ENCODE measurements around the gene EXOC6B.

The EXOC6B gene

DNA sequence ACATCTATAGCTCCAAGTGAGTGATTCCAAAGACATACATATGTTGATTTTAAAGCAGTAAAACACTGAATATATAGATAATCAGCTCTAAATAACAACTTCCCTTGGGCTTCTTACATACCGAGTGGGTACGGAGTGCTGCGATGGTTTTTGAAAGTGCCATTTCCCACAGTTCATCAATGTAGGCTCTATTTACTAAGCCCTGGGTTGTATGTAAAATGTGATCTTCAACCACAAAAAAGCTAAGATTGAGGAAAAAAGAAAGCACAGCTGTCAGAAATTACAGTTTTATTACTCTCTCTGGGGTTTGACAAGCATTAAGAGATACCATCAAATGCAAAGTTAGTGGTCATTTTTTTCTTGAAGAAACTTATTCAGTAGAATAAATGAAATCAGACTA lies 312.8 kb downstream of the EXOC6B start:
- Histone ChIP-seq H3K4ac (ENCODE audit: low read depth, low read length) (no peak overlapping the region), H3K14ac (ENCODE audit: low read length) (no peak overlapping the region), H3K27ac (ENCODE audit: low read depth, low read length) (no peak overlapping the region), H4K91ac (ENCODE audit: low read depth, low read length) (no peak overlapping the region), H3K79me2 (ENCODE audit: control insufficient read depth, insufficient read depth, low read length, poor library complexity) (no peaks in the 10 kb centered on the region), H3K79me1 (ENCODE audit: low read length) (no peaks in the 10 kb centered on the region), H2AFZ (ENCODE audit: insufficient read depth, low read length, poor library complexity) (no peak overlapping the region), H3K4me2 (ENCODE audit: low read length) (no peak overlapping the region), H3K36me3 (ENCODE audit: control insufficient read depth in 1 of 2, insufficient read depth in 2 of 2, low read length in 2 of 2) (no peaks in the 10 kb centered on the region), H2BK120ac (ENCODE audit: insufficient read depth, low read length, poor library complexity) (no peak overlapping the region), H3K9me3 (ENCODE audit: insufficient read depth, low read depth, low read length) (no peaks in the 10 kb centered on the region), H2BK12ac (ENCODE audit: low read length) (no peak overlapping the region), H2AK5ac (ENCODE audit: low read length) (no peak overlapping the region), H3K23ac (ENCODE audit: low read length) (no peak overlapping the region), H4K8ac (ENCODE audit: low read depth, low read length) (no peak overlapping the region), H3K4me1 (ENCODE audit: control insufficient read depth in 1 of 2, insufficient read depth in 2 of 2, low read length in 2 of 2) (no peaks in the 10 kb centered on the region), H2BK5ac (ENCODE audit: low read depth, low read length, poor library complexity) (no peak overlapping the region), H3K4me3 (ENCODE audit: low read depth, low read length) (no peak overlapping the region), H3K9ac (ENCODE audit: low read length) (no peak overlapping the region), H3K27me3 (ENCODE audit: insufficient read depth, low read length) (no peaks in the 10 kb centered on the region), H3K18ac (ENCODE audit: low read length) (no peak overlapping the region), H4K12ac (ENCODE audit: low read depth, low read length) (no peak overlapping the region)
- DNase-seq = no peak
- no CpG with 5 or more reads among the region's 3 CpGs for WGBS (ENCODE audit: extremely low coverage, insufficient coverage, insufficient read length)

DNA sequence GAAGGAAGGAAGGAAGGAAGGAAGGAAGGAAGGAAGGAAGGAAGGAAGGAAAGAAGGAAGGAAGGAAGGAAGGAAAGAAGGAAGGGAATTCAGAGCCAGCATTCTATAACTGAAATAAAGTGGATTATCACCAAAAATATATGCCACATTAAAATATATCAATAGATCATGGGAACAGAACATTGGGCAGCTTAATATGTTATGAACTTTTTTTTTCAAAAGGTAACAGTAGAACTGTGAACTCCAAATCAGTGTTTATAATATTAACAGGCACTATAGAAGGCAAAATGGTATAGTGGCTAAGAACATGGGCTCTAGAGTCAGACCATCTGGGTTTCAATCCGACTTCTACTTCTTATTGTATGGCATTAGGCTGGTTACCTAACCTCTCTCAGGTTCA lies 313.5 kb downstream of the EXOC6B start:
- Histone ChIP-seq H3K18ac (ENCODE audit: low read length) (no peak overlapping the region), H2BK12ac (ENCODE audit: low read length) (no peak overlapping the region)

DNA sequence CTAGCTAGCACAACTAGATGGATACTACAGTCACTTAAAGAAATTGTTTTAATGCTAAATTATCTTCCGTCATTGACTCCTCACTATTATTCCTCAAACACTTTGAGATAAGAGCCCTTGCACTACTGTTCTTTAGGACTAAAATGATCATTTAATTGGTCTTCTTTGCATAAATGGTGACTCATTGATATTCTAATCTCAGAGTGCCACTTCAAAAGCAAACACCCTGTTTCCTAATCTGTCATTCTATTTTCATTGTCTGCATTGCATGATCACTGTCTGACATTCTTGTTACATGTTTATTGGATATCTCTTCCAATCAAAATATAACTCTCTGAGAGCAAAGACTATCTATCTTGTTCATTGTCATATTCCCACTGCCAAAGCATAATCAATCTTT lies 313.9 kb downstream of the EXOC6B start:
- Histone ChIP-seq H3K23ac (ENCODE audit: low read length) (no peak overlapping the region), H3K18ac (ENCODE audit: low read length) (no peak overlapping the region), H3K36me3 (ENCODE audit: control insufficient read depth in 1 of 2, insufficient read depth in 2 of 2, low read length in 2 of 2) (no peaks in the 10 kb centered on the region), H4K91ac (ENCODE audit: low read depth, low read length) (no peak overlapping the region), H3K4me3 (ENCODE audit: low read depth, low read length) (no peak overlapping the region), H3K4me1 (ENCODE audit: control insufficient read depth in 1 of 2, insufficient read depth in 2 of 2, low read length in 2 of 2) (no peaks in the 10 kb centered on the region), H3K9ac (ENCODE audit: low read length) (no peak overlapping the region), H3K4me2 (ENCODE audit: low read length) (no peak overlapping the region), H2BK5ac (ENCODE audit: low read depth, low read length, poor library complexity) (no peak overlapping the region), H2AFZ (ENCODE audit: insufficient read depth, low read length, poor library complexity) (no peak overlapping the region), H3K4ac (ENCODE audit: low read depth, low read length) (no peak overlapping the region), H2BK12ac (ENCODE audit: low read length) (no peak overlapping the region), H4K12ac (ENCODE audit: low read depth, low read length) (no peak overlapping the region), H3K79me1 (ENCODE audit: low read length) (no peaks in the 10 kb centered on the region), H2AK5ac (ENCODE audit: low read length) (no peak overlapping the region), H3K27me3 (ENCODE audit: insufficient read depth, low read length) (no peaks in the 10 kb centered on the region), H3K14ac (ENCODE audit: low read length) (no peak overlapping the region), H3K9me3 (ENCODE audit: insufficient read depth, low read depth, low read length) (no peaks in the 10 kb centered on the region), H3K79me2 (ENCODE audit: control insufficient read depth, insufficient read depth, low read length, poor library complexity) (no peaks in the 10 kb centered on the region), H4K8ac (ENCODE audit: low read depth, low read length) (no peak overlapping the region), H2BK120ac (ENCODE audit: insufficient read depth, low read length, poor library complexity) (no peak overlapping the region), H3K27ac (ENCODE audit: low read depth, low read length) (no peak overlapping the region)
- DNase-seq = no peak
- WGBS (ENCODE audit: extremely low coverage, insufficient coverage, insufficient read length) = no CpG with 5 or more reads among the region's 1 CpG

More for the DNA sequence above, 313.5 kb downstream of the EXOC6B start:
- Histone ChIP-seq H3K14ac (ENCODE audit: low read length) (no peak overlapping the region), H3K9ac (ENCODE audit: low read length) (no peak overlapping the region), H2BK5ac (ENCODE audit: low read depth, low read length, poor library complexity) (no peak overlapping the region), H3K79me2 (ENCODE audit: control insufficient read depth, insufficient read depth, low read length, poor library complexity) (no peaks in the 10 kb centered on the region), H2BK120ac (ENCODE audit: insufficient read depth, low read length, poor library complexity) (no peak overlapping the region), H3K27me3 (ENCODE audit: insufficient read depth, low read length) (no peaks in the 10 kb centered on the region), H3K4ac (ENCODE audit: low read depth, low read length) (no peak overlapping the region), H4K12ac (ENCODE audit: low read depth, low read length) (no peak overlapping the region), H3K27ac (ENCODE audit: low read depth, low read length) (no peak overlapping the region), H3K23ac (ENCODE audit: low read length) (no peak overlapping the region), H2AK5ac (ENCODE audit: low read length) (no peak overlapping the region), H4K8ac (ENCODE audit: low read depth, low read length) (no peak overlapping the region), H3K4me1 (ENCODE audit: control insufficient read depth in 1 of 2, insufficient read depth in 2 of 2, low read length in 2 of 2) (no peaks in the 10 kb centered on the region), H3K9me3 (ENCODE audit: insufficient read depth, low read depth, low read length) (no peaks in the 10 kb centered on the region), H3K36me3 (ENCODE audit: control insufficient read depth in 1 of 2, insufficient read depth in 2 of 2, low read length in 2 of 2) (no peaks in the 10 kb centered on the region), H2AFZ (ENCODE audit: insufficient read depth, low read length, poor library complexity) (no peak overlapping the region), H3K79me1 (ENCODE audit: low read length) (no peaks in the 10 kb centered on the region), H3K4me2 (ENCODE audit: low read length) (no peak overlapping the region), H3K4me3 (ENCODE audit: low read depth, low read length) (no peak overlapping the region), H4K91ac (ENCODE audit: low read depth, low read length) (no peak overlapping the region)
- DNase-seq = no peak
- no CpG with 5 or more reads among the region's 1 CpG for WGBS (ENCODE audit: extremely low coverage, insufficient coverage, insufficient read length)

DNA sequence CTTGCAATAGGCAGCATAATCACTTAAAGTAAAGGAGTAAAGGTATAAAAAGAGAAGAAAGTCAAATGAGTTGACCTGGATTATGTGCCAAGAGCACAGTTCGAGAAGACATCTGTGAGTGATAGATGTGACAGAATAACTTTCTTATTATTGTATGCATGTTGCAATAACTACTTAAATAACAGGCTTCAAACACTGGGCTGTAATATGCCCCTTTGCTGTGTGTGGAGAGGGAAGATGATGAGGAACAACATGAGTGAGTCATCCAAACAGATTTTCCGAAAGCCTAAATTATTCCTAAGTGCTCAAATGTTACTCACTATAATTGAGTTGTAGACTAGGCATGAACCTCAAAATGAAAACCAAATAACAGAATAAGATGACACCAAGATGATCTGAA lies 328.1 kb downstream of the EXOC6B start:
- no peak overlapping the region for H4K12ac ChIP-seq (ENCODE audit: low read depth, low read length)
- H3K79me1 ChIP-seq (ENCODE audit: low read length) = no peaks in the 10 kb centered on the region
- no peak overlapping the region for H2AK5ac ChIP-seq (ENCODE audit: low read length)
- no peak overlapping the region for H2BK120ac ChIP-seq (ENCODE audit: insufficient read depth, low read length, poor library complexity)
- no peak overlapping the region for H3K9ac ChIP-seq (ENCODE audit: low read length)
- H3K27ac ChIP-seq (ENCODE audit: low read depth, low read length) = no peak overlapping the region
- no peaks in the 10 kb centered on the region for H3K4me1 ChIP-seq (ENCODE audit: control insufficient read depth in 1 of 2, insufficient read depth in 2 of 2, low read length in 2 of 2)
- H3K79me2 ChIP-seq (ENCODE audit: control insufficient read depth, insufficient read depth, low read length, poor library complexity) = no peaks in the 10 kb centered on the region
- H3K4me2 ChIP-seq (ENCODE audit: low read length) = no peak overlapping the region
- H4K91ac ChIP-seq (ENCODE audit: low read depth, low read length) = no peak overlapping the region
- H2AFZ ChIP-seq (ENCODE audit: insufficient read depth, low read length, poor library complexity) = no peak overlapping the region
- WGBS (ENCODE audit: extremely low coverage, insufficient coverage, insufficient read length) = no CpG with 5 or more reads among the region's 2 CpGs
- no peak overlapping the region for H2BK5ac ChIP-seq (ENCODE audit: low read depth, low read length, poor library complexity)
- no peak overlapping the region for H3K4me3 ChIP-seq (ENCODE audit: low read depth, low read length)
- no peak for DNase-seq
- no peaks in the 10 kb centered on the region for H3K9me3 ChIP-seq (ENCODE audit: insufficient read depth, low read depth, low read length)
- peaks cover 0 to 3% of the 10 kb centered on the region in 2 experiments for H3K36me3 ChIP-seq (ENCODE audit: control insufficient read depth in 1 of 2, insufficient read depth in 2 of 2, low read length in 2 of 2)
- no peaks in the 10 kb centered on the region for H3K27me3 ChIP-seq (ENCODE audit: insufficient read depth, low read length)
- no peak overlapping the region for H3K4ac ChIP-seq (ENCODE audit: low read depth, low read length)
- no peak overlapping the region for H3K18ac ChIP-seq (ENCODE audit: low read length)
- no peak overlapping the region for H3K23ac ChIP-seq (ENCODE audit: low read length)
- no peak overlapping the region for H3K14ac ChIP-seq (ENCODE audit: low read length)
- H2BK12ac ChIP-seq (ENCODE audit: low read length) = no peak overlapping the region
- H4K8ac ChIP-seq (ENCODE audit: low read depth, low read length) = no peak overlapping the region
